MM.1S (cell line): ENCODE data around the gene PSG3.
"Not testable (repeated sequence)": the region's sequence is repeated elsewhere in the genome, so short reads cannot be mapped to it uniquely, and the experiment has no call there.

Experiments used
- EZH2 ChIP-seq: fragments of 300-600 bp; sonication (generic); optimal IDR thresholded peaks from 2 replicates; pipeline ENCODE3; 2017; ENCODE audit warnings: low read depth, mild to moderate bottlenecking, antibody characterized with exemption, low read length, mixed read lengths
- TF ChIP-seq, protein P1 (sequence below): fragments of 300-600 bp; sonication (generic); IDR thresholded peaks from 2 replicates; pipeline ENCODE4 v1.5.1; 2016; ENCODE audit warnings: antibody characterized with exemption, low read length, mixed read lengths

DNA sequence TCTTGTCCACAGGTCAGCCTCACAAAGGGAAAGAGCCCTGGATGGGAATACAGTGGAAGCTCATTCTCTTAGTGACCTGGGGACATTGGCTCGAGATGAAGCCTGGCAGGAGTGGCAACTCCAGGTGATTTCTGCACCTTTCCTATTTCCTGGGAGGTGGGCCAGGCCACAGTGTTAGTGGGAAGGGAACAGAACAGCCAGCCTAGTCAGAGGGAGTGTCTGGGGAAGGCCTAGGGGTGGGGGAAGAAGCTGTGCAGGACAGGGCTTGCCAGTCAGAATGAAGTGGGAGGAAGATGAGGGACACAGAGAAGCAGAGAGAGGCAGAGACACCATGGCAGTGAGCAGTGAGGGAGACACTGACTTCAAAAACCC lies 21.6 kb upstream of the PSG3 start:
- TF ChIP-seq, protein P1, sequence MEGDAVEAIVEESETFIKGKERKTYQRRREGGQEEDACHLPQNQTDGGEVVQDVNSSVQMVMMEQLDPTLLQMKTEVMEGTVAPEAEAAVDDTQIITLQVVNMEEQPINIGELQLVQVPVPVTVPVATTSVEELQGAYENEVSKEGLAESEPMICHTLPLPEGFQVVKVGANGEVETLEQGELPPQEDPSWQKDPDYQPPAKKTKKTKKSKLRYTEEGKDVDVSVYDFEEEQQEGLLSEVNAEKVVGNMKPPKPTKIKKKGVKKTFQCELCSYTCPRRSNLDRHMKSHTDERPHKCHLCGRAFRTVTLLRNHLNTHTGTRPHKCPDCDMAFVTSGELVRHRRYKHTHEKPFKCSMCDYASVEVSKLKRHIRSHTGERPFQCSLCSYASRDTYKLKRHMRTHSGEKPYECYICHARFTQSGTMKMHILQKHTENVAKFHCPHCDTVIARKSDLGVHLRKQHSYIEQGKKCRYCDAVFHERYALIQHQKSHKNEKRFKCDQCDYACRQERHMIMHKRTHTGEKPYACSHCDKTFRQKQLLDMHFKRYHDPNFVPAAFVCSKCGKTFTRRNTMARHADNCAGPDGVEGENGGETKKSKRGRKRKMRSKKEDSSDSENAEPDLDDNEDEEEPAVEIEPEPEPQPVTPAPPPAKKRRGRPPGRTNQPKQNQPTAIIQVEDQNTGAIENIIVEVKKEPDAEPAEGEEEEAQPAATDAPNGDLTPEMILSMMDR = not testable (repeated sequence)
- TF ChIP-seq EZH2 = not testable (repeated sequence)
